Measurements from ENCODE around the gene BICD1.

BICD1 gene

DNA sequence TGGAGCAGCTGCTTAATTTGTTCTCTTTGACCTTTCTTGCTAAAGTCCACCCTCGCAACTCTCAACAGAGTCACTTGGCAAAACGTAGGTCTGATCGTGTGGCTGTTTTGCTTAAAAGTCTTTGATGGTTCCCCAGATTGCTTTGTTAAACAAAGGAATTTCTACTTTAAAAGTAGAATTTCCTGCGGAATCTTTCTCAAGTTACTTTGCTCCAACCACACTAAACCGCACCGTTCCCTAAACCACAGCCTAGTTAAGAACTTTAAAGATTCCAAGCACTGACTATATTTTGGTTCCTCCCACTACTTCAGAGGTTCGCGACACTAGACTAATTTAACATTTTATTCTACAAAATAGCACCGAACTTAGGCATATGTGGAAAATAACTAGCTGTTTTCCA, 177.9 kb downstream of the BICD1 start:
- H3K79me2 ChIP-seq (ENCODE audit: insufficient read depth, low read depth): no peaks in the 10 kb centered on the region
- no peaks in the 10 kb centered on the region for H3K4me1 ChIP-seq (ENCODE audit: low read depth, poor library complexity, severe bottlenecking)
- TF ChIP-seq, protein P1, sequence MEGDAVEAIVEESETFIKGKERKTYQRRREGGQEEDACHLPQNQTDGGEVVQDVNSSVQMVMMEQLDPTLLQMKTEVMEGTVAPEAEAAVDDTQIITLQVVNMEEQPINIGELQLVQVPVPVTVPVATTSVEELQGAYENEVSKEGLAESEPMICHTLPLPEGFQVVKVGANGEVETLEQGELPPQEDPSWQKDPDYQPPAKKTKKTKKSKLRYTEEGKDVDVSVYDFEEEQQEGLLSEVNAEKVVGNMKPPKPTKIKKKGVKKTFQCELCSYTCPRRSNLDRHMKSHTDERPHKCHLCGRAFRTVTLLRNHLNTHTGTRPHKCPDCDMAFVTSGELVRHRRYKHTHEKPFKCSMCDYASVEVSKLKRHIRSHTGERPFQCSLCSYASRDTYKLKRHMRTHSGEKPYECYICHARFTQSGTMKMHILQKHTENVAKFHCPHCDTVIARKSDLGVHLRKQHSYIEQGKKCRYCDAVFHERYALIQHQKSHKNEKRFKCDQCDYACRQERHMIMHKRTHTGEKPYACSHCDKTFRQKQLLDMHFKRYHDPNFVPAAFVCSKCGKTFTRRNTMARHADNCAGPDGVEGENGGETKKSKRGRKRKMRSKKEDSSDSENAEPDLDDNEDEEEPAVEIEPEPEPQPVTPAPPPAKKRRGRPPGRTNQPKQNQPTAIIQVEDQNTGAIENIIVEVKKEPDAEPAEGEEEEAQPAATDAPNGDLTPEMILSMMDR (conservative IDR thresholded peaks at IDR 0.05; ENCODE audit: low read depth, low read length): no peak
- H3K27me3 ChIP-seq (ENCODE audit: insufficient read depth, low read depth): no peaks in the 10 kb centered on the region
- H3K4me2 ChIP-seq: no peak overlapping the region
- no peak overlapping the region for H3K27ac ChIP-seq
- H3K4me3 ChIP-seq (IDR thresholded peaks at IDR 0.05; ENCODE audit: insufficient read depth, low read depth, low read length): no peak overlapping the region
- no peak overlapping the region for H2AFZ ChIP-seq (ENCODE audit: low read depth)
- no peaks in the 10 kb centered on the region for H3K36me3 ChIP-seq (ENCODE audit: insufficient read depth)
- H3K9ac ChIP-seq: no peak overlapping the region
- H4K20me1 ChIP-seq (ENCODE audit: insufficient read depth): no peaks in the 10 kb centered on the region

DNA sequence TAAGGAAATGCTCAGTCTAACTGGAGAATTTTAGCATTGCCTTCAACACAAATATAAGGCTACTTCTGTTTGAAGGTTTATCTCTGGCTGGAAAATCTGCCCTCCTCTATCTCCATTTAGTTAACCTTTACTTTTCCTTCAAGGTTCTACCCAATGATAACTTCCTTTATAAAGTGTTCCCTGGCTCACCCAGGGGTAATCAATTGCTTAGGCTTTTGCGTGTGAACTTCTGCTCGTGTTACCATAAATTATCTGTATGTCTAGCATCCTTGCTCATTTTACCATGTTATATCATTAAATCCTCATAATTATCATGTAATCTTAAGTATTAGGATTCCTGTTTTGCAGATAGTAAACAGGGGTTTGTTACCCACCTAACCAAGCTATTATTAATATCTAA, 178.4 kb downstream of the BICD1 start:
- H3K4me3 ChIP-seq (IDR thresholded peaks at IDR 0.05; ENCODE audit: insufficient read depth, low read depth, low read length): no peak overlapping the region
- H3K4me2 ChIP-seq: no peak overlapping the region
- H3K4me1 ChIP-seq (ENCODE audit: low read depth, poor library complexity, severe bottlenecking): no peaks in the 10 kb centered on the region
- no peak overlapping the region for H3K9ac ChIP-seq
- no peaks in the 10 kb centered on the region for H3K36me3 ChIP-seq (ENCODE audit: insufficient read depth)
- no peaks in the 10 kb centered on the region for H4K20me1 ChIP-seq (ENCODE audit: insufficient read depth)
- H3K79me2 ChIP-seq (ENCODE audit: insufficient read depth, low read depth): no peaks in the 10 kb centered on the region
- TF ChIP-seq, protein P1 (conservative IDR thresholded peaks at IDR 0.05; ENCODE audit: low read depth, low read length): no peak
- H3K27me3 ChIP-seq (ENCODE audit: insufficient read depth, low read depth): no peaks in the 10 kb centered on the region
- no peak overlapping the region for H2AFZ ChIP-seq (ENCODE audit: low read depth)
- no peak overlapping the region for H3K27ac ChIP-seq

DNA sequence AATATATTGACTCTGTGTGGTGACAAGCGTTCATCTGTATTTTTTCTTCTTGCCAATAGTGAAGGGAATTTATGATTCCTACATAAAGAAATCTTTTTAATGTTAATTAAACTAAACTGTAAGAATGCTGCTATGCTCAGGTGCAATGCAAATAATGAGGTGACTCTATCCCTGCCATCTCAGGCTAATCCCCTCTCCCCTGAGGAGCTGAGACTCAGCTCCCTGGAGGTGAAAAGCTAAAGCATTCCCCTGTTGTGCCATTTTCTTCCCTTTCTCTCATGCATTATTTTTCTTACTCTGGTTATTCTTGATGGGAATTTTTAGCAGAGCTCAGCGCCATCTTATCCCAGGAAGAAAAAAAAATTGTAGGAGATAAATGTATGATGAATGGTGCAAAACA, 178.8 kb downstream of the BICD1 start:
- Histone ChIP-seq H3K4me1 (ENCODE audit: low read depth, poor library complexity, severe bottlenecking) (peaks cover 4% of the 10 kb centered on the region), H3K79me2 (ENCODE audit: insufficient read depth, low read depth) (no peaks in the 10 kb centered on the region), H3K9ac (no peak overlapping the region), H3K4me3 (IDR thresholded peaks at IDR 0.05; ENCODE audit: insufficient read depth, low read depth, low read length) (no peak overlapping the region), H4K20me1 (ENCODE audit: insufficient read depth) (no peaks in the 10 kb centered on the region), H2AFZ (ENCODE audit: low read depth) (no peak overlapping the region), H3K27ac (no peak overlapping the region), H3K27me3 (ENCODE audit: insufficient read depth, low read depth) (no peaks in the 10 kb centered on the region), H3K36me3 (ENCODE audit: insufficient read depth) (no peaks in the 10 kb centered on the region), H3K4me2 (no peak overlapping the region)
- TF ChIP-seq, protein P1 (conservative IDR thresholded peaks at IDR 0.05; ENCODE audit: low read depth, low read length): no peak

DNA sequence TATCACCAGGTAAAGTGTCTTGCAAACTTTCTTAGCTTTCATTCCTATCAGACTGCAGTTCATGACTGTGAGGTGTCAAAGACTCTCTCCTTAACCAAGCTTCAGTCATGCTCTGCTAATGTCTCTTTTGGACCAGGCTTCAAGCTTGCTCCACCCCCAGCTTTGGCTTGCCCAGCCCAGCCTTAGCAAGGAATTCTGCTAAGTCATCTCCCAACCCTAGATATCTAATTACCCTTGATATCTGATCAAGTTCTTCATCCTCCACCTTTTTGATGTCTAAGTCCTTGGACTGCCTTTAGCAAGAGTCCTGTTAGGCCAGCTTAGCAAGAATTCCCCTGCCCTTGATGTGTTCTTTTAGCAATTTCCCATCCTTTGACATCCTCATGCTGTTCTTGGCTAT, 183.8 kb downstream of the BICD1 start:
- Histone ChIP-seq H3K36me3 (ENCODE audit: insufficient read depth) (no peaks in the 10 kb centered on the region), H3K4me1 (ENCODE audit: low read depth, poor library complexity, severe bottlenecking) (peaks cover 5% of the 10 kb centered on the region), H3K79me2 (ENCODE audit: insufficient read depth, low read depth) (no peaks in the 10 kb centered on the region), H3K27ac (no peak overlapping the region), H3K27me3 (ENCODE audit: insufficient read depth, low read depth) (no peaks in the 10 kb centered on the region), H4K20me1 (ENCODE audit: insufficient read depth) (no peaks in the 10 kb centered on the region), H3K9ac (no peak overlapping the region), H3K4me3 (IDR thresholded peaks at IDR 0.05; ENCODE audit: insufficient read depth, low read depth, low read length) (no peak overlapping the region), H3K4me2 (no peak overlapping the region), H2AFZ (ENCODE audit: low read depth) (no peak overlapping the region)
- TF ChIP-seq, protein P1 (conservative IDR thresholded peaks at IDR 0.05; ENCODE audit: low read depth, low read length): no peak

All from KMS-11 (cell line).